GM19467 (cell line): ENCODE data around the gene RTKN.

ENCODE experiments used
- ATAC-seq: cut with Tn5 transposase; IDR thresholded peaks from one replicate; pipeline ENCODE4 v1.9.1; 2021; ENCODE audit warnings: mild to moderate bottlenecking, moderate library complexity; ENCODE audit not compliant: unreplicated experiment

The RTKN gene

GRCh38 chr2:74440378-74441169, 1.2 kb downstream of the RTKN start:
- ATAC-seq: peak; percentile 85

- ATAC-seq: no peak
These were observed 1.8 kb downstream of the RTKN start for GRCh38 chr2:74439803-74440377.

DNA sequence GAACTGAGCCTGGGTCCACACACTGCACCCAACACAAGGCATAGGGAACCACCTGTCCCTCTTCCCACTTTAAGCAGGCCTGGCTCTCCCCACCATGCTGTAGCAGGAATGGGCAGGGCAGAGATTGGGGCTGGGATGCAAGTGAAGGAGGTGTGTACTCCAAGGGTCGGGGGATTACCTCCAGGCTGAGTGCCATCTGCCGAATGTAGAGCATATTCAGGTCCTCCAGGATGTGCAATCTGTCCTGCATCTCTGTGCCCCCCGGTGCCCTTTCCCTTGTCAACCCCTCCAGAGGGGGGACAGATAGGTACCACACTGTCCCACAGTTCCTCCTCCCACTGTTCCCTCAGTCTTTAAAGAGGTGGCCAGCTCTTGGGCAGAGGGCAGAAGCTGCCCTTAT, 2.4 kb downstream of the RTKN start:
- no peak for ATAC-seq

DNA sequence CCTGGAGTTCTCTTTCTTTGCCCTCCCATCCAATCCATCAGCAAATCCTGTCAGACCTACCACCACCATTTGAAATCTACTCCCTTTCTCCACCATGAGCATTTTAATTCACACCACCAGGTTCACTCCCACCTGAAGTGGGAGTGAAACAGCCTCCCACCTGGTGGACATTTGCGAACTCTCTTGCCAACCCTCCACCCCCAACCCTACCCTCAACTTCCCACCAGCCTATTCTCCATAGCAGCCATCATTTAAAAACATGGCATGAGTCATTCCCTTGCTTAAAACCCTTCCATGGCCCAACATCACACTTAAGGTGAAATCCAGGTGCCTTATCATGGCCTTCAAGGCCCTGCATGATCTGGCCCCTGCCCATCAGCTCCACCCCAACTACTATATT, 3.5 kb downstream of the RTKN start:
- ATAC-seq: no peak

GRCh38 chr2:74436848-74437695, 4.7 kb downstream of the RTKN start:
- ATAC-seq: no peak

GRCh38 chr2:74436111-74436805, 5.5 kb downstream of the RTKN start:
- ATAC-seq: no peak

GRCh38 chr2:74430502-74430901, 11.2 kb downstream of the RTKN start:
- ATAC-seq: no peak

DNA sequence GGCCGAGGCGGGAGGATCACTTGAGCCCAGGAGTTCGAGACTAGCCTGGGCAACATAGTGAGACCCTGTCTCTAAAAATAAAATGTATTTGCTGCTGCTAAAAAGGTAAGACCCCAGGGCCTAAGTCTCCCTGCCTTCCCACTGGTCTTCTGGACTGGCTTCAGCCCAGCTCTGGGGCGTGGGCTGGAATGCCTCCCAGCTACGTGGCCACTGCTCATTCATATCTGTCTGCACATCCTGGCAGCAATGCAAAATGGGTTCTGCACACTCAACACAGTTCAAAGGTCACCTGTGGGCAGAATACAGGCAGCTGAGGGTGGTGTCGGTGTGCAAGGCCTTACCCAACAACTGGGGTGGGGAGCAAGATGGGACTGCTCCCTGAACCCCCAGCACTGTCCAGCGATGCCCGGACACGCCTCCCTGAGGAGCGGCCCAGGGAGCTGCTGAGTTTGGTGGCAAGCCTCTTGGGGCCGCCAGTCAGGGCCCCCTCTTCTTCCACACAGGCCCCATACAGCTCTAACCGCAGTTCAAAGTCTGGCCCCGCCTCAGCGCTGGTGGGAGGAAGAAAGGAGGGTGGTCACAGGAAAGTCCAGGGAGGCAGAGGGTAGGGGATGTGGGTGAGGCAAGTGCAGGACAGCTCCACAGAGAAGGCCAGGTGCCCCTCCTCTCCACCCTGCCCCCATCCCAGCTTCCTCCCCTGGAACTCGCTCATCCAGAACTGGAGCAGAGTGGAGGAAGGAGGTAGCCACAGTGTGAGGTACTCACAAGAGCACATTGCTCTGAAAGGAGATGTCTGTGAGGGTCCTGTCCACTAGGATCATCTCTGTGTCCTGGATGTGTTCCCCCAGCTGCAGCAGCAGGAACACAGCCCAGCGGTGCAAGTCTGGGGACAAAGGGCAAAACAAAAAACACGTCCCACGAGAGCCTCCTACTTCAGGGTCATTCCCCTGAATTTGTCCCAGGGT, 12.0 kb downstream of the RTKN start:
- ATAC-seq: no peak

DNA sequence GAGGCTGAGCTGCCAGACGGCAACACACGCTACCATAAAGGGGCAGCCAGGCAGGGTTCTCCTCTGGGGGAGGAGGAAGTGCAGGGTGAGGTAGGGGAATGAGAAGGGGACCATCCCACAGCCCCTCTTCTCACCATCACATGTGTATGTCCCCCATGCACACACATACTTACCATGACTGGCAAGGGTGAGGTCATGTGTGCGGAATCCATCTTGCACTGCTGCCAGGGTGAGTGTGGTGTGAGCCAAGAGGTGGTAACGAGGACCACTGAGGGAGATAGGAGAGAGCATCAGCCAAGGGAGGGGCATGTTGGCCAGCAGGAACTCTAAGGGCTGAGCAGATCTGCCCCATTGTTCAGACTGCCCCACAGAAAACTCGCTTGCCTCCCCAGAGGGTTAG, 13.1 kb downstream of the RTKN start:
- no peak for ATAC-seq

DNA sequence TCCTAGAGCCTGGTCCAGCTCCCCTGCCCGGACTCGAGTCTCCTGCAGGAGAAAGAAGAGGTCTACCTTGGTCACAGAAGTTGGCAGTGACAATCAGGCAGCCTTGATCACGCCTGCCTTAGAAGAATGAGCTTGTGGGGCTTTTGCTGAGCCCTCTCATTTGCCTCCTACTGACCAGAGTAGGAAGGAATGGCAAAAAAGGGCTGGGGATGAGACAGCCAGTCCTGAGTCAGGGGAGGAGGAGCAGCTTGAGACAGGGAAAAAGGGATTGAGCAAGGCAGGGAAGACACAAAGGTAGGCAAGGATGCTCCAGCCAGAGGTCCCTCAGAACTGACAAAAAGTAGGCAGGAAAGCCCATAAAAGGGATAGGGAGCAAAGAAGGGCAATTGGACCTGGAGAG, 14.2 kb downstream of the RTKN start:
- no peak for ATAC-seq

DNA sequence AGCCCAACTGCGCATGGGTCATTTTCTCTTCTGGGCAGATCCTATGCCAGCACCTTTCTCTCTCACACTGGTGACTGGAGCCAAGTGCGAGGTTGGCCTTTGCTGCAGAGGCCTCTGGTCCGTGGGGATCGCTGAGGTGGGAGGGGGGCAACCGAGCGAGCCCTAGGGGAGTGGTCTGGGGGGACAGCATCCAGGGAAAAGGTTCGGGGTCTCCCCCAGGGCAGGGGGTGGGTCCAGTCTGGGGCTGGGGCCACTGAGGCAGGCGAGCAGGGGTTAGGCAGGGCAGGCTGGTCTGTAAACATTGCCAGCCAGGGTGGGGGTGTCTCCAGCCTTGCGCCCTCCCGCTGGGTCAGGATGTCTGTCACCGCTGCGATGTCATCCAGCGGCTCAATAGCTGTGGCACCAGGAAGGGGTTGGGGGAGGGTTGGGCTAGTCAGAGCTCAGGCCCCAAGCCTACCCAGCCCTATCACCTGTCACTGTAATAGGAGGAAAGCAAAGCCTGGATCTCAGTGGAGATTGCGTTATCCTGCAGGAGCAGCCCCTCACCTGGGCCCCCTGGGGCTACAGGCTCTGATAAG, 15.5 kb downstream of the RTKN start:
- ATAC-seq: no peak

- no peak for ATAC-seq
These were observed 16.2 kb downstream of the RTKN start for GRCh38 chr2:74425523-74425922.

DNA sequence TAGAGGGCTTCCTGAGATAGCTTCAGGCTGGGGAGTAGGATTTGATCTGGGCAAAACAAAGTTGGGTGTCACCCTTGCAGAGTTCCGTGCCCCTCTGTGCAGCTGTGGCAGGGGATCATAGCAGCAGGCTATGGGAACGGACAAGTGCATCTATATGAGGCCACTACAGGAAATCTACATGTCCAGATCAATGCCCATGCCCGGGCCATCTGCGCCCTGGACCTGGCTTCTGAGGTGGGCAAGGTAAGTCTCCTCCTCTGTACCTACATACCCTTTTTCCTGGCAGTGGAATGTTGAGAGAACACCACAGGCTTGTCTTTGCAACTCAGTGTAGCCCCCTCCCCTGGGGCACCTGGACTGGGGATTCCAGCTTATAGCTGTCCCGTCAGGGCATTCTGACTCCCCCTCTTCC, 16.7 kb downstream of the RTKN start:
- ATAC-seq: no peak

- ATAC-seq: no peak
These were observed 17.4 kb downstream of the RTKN start for GRCh38 chr2:74424139-74424992.

DNA sequence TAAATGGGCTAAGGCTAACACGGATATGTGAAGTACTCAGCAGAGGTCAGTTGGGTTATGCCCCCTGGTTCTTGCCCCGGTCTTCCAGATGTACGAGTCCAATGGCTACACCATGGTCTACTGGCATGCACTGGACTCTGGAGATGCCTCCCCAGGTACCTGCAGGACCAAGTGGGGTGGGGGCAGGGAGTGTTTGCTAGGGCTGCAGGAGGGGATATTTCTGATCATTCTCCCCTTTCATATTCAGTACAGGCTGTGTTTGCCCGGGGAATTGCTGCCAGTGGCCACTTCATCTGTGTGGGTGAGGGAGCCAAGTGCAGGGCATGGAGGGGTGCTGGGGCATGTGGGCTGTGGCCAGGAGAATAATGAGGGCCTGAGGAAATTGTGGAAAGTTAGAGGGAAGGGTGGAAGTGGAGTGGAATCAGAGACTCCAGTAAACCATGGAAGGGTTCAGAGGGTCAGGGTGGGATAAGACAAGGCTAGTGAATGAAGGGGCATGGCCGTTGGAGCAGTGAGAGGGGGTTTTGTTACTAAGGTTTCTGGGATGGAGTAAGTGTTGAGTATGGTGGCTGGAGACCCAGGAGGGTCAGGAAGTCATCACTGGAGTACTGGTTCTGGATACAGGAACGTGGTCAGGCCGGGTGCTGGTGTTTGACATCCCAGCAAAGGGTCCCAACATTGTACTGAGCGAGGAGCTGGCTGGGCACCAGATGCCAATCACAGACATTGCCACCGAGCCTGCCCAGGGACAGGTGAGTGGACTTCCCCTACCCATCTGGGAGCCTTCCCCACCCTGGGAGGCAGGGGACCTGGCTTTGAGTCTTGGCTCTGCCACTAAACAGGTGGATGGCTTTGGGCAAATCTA, 18.3 kb downstream of the RTKN start:
- ATAC-seq: no peak

DNA sequence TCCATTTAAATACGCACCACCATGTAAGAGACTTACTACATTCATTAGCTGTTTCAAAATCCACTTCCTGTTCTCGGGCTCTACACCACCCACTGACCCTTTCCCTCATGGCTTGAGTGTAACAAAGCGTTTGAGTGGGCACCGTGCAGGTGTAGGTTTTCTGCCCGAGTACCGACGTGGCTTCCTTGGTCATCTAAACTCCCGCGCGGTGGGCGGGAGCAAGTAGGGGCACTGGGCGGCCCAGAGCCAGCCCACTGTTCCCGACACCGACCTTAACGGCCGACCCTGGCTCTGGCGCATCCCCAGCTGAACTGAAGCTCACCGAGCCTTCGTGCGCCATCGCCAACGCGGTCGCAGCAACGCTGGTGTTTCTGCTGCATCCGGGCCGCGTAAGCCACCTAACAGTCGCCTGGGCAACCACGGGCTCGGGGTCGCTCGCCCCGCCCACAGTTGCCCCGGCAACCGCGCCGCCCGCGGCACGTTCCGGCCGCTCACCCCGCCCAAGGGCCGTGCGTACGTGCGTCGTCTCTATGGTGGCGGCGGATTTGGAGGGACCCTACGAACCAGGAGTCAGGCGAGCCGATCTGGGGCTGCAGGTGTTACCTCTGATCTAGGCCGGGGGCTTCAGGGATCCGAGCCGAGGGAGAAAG, 20.4 kb downstream of the RTKN start, which contains the start of the genes C2orf81 and WDR54:
Gene C2orf81 (minus strand): TSS at position 399 of the 650 bp plus-strand sequence. CDS start 59 bp downstream, at position 340.
Gene WDR54 (plus strand): TSS at position 510 of the 650 bp plus-strand sequence. CDS start 424 bp downstream, outside the sequence.
- ATAC-seq: peak; percentile 90
